Activated T-cell treated with anti-CD3 and anti-CD28 coated beads for 1 hour (primary cell): ENCODE measurements around the gene CTSD.

Experiments
- DNase-seq: peaks from one replicate; pipeline ENCODE4 v3.0.0-alpha.2; 2020; ENCODE audit warnings: low read depth

Gene CTSD

GRCh38 chr11:1755692-1756561, 7.8 kb downstream of the CTSD start:
- DNase-seq, result no peak

GRCh38 chr11:1755344-1755691, 8.4 kb downstream of the CTSD start:
- no peak for DNase-seq

DNA sequence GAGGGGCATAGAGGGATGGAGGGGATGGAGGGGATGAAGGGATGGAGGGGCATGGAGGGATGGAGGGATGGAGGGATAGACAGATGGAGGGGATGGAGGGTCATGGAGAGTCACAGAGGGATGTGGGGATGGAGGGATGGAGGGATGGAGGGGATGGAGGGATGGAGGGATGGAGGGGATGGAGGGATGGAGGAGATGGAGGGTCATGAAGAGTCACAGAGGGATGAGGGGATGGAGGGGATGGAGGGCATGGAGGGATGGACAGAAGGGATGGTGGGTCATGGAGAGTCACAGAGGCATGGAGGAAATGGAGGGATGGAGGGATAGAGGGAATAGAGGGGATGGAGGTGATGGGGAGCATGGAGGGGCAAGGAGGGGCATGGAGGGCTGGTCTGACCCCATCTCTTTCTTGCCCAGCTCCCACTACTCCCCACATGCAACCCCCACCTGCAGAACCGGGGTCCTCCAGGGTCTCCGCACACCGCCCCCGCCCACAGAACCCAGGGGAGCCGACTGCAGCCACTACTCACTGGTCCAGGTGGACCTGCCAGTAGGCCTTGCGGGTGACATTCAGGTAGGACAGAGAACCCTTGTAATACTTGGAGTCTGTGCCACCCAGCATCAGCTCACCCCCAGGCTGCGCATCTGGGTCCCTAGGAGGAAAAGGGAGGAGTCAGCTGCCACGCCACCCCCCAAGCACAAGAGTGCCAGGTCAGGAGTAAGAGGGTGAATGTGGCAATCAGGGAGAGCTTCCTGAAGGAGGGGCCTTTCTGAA, 9.2 kb downstream of the CTSD start:
- DNase-seq, result no peak

DNA sequence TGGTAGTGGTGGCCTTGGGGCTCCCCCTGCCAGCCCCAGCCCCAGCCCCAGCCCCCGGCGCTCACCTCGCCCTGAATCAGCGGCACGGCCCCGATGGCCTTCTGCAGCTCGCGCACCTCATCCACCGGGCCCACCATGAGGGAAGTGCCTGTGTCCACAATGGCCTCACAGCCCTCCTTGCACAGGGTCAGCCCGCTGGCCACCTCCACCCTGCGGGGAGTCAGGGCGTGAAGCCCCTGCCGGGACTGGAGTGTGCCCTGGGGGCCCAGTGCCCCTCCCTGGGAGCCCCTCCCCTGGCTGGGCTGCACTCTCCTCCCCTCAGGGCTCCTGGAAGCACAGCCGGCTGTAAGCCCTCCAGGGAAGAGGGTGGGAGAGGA, 9.8 kb downstream of the CTSD start:
- no peak for DNase-seq

DNA sequence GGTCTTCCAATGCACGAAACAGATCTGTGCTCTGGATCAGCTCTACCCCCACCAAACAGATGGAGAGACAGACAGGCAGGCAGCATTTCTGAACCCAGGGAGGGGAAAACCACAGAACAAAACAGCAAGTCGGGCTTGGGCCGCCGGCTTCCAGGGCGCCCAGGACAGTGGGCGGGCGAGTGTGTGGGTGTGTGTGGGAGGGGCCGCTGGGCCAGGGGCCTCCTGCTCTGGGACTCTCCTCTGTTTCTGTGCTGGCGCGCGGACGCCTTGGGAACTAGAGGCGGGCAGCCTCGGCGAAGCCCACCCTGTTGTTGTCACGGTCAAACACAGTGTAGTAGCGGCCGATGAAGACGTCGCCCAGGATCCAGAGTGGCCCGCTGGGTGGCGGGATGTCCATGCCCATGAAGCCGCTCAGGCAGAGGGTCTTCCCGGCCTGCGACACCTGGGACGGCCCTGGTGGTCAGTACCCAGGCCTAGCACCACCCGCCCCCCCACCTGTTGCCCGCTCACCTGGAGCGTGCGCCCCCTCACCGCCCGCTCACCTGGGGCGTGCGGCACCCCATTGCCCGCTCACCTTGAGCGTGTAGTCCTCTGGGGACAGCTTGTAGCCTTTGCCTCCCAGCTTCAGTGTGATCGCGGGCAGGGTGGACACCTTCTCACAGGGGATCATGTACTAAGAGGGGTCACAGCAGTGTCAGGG, 10.3 kb downstream of the CTSD start:
- DNase-seq, result no peak

DNA sequence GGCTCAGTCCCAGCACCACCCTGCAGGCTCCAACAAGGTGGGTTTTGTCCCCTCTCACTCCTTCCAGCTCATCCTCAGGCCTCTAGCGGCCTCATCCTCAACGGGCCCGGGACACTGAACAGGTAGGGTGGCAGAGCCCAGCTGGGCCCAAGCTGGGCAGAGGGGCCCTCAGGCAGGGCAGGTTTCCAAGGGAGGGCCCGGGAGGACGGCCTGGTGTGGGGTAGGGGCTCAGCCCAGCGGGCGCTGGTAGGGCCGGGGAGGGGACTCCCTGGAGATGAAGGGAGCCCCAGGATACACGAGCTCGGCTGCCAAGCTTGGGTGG, 10.9 kb downstream of the CTSD start:
- DNase-seq, result no peak

DNA sequence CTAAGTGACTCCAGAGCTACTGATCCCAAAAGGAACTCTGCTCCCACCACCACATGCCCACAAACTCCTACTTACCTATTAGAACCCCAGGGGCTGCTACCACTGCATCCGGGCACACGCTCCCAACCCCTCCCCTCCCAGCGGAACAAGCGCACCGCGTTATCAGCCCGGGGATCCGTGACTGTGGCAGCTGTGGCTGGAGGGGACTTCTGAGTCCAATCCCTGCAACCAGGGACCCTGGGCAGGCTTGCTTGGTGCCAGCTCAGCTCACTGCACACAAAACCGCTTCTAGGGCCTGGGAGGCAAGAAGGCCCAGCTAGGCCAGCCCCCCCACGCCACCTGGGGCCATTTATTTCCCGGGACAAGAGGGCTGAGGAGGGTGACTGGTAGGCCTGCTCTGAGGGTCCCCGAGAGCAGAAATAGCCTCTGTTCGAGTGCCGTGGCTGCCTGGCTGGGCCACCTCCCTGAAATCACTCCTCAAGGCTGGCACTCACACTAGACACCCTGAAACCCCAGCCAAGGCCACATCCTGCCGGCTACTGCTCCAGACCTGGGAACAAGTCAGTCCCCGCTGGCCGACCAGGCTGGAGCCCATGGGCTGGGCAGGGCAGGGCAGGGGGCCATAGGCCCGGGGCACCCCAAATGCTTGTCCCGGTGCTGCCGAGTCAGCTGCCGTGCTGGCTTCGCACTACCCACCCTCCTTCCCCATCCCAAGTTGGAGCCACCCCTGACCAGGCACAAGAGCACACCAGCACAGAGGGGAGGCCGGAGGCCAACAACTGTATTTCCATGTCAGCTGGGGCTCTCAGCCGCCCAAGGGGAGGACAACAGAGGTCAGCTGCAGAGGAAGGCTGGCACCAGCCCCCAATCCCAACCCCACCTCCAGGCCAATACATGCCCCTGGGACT, 11.5 kb downstream of the CTSD start:
- no peak for DNase-seq

DNA sequence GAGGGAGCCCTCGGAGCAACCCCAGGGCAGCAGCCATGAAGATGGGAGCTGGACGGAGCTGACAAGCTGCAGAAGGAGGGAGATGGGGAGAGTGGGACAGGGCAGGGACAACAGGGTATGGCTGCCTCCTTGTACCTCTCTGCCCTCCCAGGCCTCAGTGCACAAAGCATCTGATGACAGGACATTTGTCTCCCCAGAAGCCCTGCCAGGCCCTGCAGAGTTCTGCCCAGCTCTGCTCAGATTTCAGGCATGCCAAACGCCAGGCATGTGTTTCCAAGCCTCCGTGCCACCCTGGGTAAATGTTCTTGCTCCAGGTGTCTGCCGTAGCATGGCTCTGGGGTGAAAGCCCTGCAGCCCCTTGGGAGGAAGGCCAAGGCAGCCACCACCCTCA, 12.2 kb downstream of the CTSD start:
- DNase-seq, result no peak

- no peak for DNase-seq
Observed at GRCh38 chr11:1750840-1751530, 12.7 kb downstream of the CTSD start.

DNA sequence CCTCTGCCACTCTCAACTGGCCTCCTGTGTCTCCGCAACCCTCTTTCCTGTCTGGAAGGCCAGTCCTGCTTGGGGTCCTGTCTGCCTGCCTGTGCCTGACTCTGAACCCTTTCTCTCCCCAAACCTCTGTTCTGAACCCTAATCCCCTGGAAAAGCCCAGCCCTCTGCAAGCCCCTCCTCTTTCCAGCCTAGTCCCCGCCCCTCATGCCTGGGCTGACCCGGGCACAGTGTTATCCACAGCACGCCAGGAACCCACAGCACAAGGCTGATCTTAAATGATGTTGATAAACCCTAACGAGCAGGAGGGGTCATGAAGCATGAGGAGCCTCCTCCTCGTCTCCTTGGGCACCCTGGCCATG, 13.3 kb downstream of the CTSD start, which contains the start of gene IFITM10:
Gene IFITM10, minus strand, starts transcription at position 115 of the 359 bp plus-strand sequence. CDS start 153 bp downstream, outside the sequence.
- DNase-seq, result no peak

DNA sequence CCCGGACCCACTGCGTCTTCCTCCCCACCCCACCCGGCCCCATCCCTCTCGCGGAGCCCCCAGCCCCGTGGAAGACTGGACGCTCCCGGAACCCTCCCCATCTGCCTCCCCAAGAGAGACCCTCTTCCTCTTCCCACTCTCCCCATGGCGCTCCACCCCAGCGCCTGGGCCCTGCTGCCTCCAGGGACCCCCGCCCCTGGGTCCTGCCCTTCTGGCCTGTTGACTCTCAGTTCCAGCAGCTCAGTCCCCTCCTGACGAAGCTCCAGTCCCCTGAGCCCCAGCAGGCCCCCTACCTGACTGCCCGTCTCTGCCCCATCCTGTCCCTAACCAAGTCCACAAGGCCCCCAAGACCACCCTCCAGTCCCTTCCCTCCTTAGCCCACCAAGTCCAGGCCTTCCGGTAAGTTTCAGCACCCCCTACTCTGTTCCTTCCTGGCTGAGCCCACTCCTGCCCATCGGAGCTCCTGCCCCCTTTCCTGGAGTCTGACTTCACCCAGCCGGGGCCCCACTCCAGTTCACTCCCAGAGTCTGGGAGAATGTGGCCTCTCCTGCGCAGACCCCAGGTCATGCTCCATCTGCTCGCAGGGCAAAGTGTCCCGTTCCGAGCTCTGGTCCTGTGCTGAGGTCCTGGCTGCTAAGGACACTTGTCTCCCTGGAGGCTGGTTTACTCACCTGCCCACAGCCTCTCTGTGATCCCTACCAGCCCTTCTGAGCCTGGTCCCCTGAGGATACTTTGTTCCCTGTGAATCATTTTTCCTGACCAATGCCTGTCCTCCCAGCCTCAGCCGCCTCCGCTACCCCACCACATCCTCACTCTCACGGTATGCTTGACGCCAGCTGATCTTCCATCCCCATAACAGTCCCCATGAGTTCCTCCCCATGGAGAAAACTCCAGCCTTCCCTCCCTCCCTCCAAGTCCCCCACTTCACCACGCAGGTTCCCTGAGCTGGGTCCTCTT, 14.1 kb downstream of the CTSD start:
- no peak for DNase-seq

GRCh38 chr11:1748636-1749394, 14.9 kb downstream of the CTSD start:
- DNase-seq, result no peak

DNA sequence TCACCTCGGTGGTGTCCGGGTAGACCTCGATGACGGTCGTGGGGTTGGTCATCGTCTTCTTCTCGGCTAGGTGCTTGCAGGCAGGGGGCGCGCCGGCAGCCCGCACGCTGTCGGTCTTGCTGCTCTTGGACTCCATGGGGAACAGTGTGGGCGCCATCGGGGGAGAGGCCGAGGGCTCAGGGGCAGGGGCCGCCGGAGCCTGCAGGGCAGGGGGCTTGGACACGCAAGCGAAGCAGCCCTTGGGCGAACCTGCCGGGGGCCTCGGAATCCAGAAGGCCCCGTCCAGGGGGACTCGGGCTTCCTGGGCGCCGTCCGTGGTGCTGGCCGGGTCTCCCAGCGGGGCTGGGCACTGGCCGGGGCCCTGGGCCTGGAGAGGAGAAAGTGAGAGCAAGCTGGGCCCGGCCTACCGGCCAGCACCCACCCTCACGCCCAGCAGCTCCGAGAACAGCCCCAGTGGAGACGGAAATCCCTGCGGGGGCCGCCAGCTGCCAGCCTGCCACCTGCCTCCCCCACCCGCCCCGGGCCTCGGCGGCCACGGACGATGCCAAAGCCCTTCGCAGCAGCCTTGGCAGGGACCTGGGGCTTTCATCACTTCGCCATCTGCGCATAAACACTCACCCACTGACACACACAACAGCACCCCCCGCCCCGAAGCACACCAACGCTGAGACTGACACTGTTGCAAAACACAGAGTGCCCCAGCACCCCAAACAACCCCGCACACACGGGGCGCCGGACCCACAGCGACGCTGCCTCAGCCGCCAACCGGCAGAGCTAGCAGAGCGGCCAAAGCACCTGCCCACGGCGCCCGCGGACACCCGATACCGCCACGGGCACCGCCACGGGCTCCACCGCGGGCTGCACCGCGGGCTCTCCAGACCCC, 15.7 kb downstream of the CTSD start:
- no peak for DNase-seq

GRCh38 chr11:1746956-1747752, 16.6 kb downstream of the CTSD start:
- no peak for DNase-seq

DNA sequence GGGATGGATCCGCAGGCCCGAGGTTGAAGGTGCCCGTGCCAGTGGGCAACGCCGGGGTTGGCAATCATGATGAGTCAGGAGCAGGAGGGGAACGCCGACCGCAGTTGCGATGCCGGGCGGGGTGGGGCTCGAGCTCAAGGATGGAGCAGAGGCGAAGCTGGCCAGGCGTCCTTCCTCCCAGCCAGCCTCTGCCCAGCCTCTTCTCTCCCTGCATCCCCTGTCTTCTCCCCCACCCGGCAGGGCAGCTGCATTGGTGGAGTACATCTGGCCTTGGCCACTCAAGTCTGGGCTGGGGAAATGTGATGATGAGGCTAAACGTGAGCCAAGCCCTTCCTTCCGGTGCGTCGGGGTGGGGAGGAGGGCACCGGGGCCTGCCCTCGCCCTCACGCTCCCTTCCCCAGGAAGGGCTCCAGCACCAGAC, 17.2 kb downstream of the CTSD start:
- no peak for DNase-seq

GRCh38 chr11:1745701-1746320, 17.9 kb downstream of the CTSD start:
- no peak for DNase-seq
